ENCODE results near the gene FOSB.

The FOSB gene

GRCh38 chr19:45469132-45469944, 1.5 kb downstream of the FOSB start:
- peak; percentile 94 for DNase-seq

DNA sequence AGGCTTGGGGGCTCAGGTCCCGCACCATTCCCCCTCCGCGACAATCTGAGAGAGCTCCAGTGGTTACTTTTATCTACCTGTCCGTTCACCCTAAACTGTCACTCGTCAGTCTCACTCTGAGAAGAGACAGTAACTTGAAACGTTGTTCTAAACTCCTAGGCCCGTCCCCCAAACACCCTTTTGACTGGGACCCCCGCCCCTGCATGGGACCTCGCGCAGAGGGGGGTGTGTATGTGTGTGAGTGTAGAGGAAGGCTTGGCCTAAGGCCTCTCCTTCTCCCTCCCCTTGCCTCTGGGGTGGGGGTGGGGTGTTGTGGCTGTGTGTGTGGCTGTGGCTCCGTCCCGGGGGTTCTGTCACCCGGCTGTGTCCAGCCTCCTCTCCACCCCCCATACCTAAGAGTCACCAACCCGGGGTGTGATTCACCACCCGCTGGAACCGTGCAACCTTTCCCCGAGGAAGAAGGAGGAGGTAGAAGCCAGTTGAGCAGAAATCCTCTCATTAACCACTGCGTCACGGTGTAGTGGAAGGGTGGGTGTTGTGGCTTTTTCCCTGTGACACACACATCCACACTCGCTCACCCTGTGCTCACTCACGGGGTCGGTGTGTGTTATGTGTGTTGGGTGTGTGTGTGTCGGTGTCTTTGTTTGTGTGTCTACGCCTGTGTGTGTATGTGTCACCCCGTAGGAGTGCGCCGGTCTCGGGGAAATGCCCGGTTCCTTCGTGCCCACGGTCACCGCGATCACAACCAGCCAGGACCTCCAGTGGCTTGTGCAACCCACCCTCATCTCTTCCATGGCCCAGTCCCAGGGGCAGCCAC, 2.4 kb downstream of the FOSB start:
- no peak for DNase-seq

DNA sequence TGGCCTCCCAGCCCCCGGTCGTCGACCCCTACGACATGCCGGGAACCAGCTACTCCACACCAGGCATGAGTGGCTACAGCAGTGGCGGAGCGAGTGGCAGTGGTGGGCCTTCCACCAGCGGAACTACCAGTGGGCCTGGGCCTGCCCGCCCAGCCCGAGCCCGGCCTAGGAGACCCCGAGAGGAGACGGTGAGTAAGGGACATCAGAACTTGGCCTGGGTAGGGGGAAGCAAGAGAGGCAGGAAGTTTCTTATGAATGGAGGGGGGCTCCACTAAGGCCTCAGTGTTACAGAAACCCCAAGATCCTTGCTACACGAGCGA, 2.9 kb downstream of the FOSB start:
- DNase-seq, result no peak

DNA sequence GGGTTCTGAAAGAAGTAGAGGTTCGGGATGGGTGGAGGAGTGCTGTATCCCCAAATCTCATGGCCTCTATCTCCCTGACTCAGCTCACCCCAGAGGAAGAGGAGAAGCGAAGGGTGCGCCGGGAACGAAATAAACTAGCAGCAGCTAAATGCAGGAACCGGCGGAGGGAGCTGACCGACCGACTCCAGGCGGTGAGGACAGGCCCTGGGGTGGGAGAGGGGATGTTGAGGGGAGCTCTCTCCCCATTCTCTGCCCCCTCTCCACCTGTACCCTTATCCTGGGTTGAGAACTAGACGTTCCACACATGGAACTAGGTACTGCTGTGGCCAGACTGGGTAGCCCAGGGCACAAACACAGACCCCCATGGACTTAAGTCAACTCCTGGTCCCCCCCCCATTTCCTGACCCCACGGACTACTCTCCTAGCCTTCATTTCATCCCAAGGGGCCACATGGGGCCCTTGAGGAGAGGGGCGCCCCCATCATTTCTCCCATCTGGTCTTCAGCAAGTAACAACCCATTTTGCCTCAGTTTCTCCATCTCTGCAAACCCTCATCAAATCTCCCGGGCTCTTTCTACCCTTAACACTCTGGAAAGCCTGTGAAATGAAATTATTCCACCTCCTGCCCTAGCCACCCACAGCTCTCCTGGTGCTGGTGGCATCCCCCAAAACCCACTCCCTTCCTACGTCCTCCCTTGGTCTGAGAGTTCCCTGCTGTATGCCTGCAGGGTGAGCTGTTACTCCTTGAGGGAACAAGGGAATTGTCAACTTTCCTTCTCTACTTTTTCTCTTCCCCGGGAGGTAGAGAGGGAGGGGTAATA, 3.5 kb downstream of the FOSB start:
- no peak for DNase-seq

- DNase-seq, result no peak
Observed at GRCh38 chr19:45471931-45472562, 4.3 kb downstream of the FOSB start.

DNA sequence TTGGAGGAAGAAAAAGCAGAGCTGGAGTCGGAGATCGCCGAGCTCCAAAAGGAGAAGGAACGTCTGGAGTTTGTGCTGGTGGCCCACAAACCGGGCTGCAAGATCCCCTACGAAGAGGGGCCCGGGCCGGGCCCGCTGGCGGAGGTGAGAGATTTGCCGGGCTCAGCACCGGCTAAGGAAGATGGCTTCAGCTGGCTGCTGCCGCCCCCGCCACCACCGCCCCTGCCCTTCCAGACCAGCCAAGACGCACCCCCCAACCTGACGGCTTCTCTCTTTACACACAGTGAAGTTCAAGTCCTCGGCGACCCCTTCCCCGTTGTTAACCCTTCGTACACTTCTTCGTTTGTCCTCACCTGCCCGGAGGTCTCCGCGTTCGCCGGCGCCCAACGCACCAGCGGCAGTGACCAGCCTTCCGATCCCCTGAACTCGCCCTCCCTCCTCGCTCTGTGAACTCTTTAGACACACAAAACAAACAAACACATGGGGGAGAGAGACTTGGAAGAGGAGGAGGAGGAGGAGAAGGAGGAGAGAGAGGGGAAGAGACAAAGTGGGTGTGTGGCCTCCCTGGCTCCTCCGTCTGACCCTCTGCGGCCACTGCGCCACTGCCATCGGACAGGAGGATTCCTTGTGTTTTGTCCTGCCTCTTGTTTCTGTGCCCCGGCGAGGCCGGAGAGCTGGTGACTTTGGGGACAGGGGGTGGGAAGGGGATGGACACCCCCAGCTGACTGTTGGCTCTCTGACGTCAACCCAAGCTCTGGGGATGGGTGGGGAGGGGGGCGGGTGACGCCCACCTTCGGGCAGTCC, 5.0 kb downstream of the FOSB start:
- DNase-seq, result no peak

GRCh38 chr19:45473367-45473681, 5.5 kb downstream of the FOSB start:
- no peak for DNase-seq

DNA sequence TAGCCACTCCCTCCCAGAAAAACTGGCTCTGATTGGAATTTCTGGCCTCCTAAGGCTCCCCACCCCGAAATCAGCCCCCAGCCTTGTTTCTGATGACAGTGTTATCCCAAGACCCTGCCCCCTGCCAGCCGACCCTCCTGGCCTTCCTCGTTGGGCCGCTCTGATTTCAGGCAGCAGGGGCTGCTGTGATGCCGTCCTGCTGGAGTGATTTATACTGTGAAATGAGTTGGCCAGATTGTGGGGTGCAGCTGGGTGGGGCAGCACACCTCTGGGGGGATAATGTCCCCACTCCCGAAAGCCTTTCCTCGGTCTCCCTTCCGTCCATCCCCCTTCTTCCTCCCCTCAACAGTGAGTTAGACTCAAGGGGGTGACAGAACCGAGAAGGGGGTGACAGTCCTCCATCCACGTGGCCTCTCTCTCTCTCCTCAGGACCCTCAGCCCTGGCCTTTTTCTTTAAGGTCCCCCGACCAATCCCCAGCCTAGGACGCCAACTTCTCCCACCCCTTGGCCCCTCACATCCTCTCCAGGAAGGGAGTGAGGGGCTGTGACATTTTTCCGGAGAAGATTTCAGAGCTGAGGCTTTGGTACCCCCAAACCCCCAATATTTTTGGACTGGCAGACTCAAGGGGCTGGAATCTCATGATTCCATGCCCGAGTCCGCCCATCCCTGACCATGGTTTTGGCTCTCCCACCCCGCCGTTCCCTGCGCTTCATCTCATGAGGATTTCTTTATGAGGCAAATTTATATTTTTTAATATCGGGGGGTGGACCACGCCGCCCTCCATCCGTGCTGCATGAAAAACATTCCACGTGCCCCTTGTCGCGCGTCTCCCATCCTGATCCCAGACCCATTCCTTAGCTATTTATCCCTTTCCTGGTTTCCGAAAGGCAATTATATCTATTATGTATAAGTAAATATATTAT, 6.1 kb downstream of the FOSB start:
- DNase-seq, result no peak

GRCh38 chr19:45474606-45475521, 7.1 kb downstream of the FOSB start:
- no peak for DNase-seq

DNA sequence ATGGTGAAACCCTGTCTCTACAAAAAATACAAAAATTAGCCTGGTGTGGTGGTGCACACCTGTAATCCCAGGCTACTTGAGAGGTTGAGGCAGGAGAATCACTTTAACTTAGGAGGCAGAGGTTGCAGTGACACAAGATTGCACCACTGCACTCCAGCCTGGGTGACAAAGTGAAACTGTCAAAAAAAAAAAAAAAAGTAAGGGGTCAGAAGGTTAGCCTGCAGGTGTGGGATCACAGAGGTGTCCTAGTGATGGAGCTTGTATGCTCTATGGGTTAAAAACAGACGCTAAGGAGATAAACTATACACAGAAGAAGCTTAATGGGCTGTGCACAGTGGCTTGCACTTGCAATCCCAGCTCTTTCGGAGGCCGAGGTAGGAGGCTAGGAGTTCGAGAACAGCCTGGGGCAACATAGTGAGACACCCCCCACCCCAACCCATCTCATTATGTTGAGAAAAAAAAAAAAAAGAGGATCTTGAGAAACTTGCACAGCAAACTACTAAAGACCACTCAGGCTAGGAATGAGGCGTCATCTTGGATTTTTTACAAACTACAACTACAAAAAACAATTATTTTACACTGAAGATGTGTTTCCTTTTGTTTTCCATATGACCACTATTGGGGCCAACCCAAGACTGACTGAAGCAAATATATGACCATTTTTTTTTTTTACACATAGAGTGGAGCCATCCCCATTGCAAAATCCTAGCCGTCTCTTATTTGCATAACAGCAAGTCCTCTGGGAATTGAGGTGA, 7.9 kb downstream of the FOSB start:
- DNase-seq, result no peak

GRCh38 chr19:45476304-45476703, 8.5 kb downstream of the FOSB start:
- DNase-seq, result no peak

- no peak for DNase-seq
Observed at GRCh38 chr19:45477186-45477585, 9.4 kb downstream of the FOSB start.

DNA sequence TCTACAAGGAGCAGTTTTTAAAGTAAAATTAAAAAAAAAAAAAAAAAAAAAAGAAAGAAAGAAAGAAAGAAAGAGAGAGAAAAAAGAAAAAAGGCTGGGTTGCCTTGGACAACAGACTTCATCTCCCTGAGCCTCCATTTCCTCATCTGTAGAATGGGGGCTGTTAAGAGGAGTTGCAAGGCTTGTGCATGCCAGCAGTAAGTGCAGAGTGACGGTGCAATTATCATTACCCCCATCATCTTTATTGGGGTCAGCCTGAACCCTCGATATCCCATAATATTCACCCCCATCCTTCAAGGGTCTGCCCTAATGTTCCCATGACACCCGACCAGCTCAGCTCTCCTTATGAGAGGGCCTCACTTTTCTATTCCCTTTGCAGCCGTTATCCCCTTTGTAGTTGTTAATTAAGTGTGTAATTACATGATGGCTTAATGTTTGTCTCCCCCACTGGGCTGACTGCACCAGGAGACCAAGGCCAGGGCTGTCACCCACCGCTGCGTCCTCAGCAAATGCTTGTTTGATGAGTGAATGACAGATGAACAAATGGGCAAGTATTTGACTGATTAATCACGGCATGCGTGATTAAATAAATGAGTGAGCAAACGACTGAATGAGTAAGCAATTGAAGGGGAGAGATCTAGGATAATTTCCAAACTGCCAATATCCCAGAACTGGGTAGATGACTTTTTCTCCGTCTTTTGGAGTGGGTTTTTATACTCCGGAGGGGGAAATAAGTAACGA, 10.1 kb downstream of the FOSB start:
- DNase-seq, result no peak

- peak; percentile 96 for DNase-seq
Observed at GRCh38 chr19:45478454-45479238, 10.8 kb downstream of the FOSB start.

- DNase-seq, result no peak
Observed at GRCh38 chr19:45483033-45483432, 15.2 kb downstream of the FOSB start.

DNA sequence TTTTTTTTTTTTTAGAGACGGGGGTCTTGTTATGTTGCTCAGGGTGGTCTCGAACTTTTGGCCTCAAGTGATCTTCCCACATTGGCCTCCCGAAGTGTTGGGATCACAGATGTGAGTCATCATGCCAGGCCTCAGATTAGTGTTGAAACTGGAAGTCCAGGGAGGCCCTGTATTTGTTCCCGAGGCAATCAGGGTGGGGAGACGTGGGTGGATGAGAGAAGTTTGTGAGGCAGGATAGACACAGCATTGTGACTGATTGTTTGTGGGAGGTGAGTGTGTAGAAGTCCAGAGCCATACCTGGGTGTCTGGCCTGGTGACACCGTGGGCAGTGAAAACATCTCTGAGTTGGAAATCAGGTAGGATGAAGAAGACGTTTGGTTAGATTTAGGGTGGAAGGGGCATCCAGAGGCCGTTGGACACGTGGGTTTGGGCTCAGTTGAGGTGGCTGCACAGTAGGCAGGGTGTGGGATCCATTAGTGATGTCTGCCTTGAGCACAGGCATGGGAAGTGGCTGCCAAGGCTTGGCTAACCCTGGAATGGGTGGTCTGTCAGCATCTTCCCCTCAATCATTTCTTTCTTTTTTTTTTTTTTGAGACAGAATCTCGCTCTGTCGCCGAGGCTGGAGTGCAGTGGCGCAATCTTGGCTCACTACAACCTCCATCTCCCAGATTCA, 16.6 kb downstream of the FOSB start:
- DNase-seq, result no peak

All from hematopoietic multipotent progenitor cell treated with erythropoietin and hydrocortisone succinate and interleukin-3 and kit ligand, for 8 days (in vitro differentiated cells).